Measurements from ENCODE around the gene L2HGDH.

DNA sequence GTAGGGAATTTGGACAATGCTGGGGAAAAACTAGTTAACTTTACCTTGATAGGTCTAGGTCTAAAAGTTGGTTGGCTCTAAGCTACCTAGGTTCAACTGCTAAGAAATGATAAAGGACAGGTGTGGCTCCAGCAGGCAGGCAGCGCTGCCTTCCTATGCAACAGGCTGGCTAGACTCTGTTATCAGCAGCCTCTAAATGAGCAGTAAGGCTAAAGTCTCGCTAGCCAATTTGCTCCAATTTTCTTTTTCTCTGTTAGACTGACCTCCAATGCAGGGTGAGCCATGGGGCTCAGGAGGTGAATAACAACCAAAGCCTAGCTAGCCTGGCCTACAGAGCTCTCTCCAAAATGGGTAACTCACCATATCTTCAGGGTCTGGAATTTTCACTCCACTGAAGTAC, 26.6 kb upstream of the L2HGDH start:
- TF ChIP-seq, protein P1, sequence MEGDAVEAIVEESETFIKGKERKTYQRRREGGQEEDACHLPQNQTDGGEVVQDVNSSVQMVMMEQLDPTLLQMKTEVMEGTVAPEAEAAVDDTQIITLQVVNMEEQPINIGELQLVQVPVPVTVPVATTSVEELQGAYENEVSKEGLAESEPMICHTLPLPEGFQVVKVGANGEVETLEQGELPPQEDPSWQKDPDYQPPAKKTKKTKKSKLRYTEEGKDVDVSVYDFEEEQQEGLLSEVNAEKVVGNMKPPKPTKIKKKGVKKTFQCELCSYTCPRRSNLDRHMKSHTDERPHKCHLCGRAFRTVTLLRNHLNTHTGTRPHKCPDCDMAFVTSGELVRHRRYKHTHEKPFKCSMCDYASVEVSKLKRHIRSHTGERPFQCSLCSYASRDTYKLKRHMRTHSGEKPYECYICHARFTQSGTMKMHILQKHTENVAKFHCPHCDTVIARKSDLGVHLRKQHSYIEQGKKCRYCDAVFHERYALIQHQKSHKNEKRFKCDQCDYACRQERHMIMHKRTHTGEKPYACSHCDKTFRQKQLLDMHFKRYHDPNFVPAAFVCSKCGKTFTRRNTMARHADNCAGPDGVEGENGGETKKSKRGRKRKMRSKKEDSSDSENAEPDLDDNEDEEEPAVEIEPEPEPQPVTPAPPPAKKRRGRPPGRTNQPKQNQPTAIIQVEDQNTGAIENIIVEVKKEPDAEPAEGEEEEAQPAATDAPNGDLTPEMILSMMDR (IDR thresholded peaks at IDR 0.05; ENCODE audit: low read length): no peak
- no peak for TF ChIP-seq EZH2 (IDR thresholded peaks at IDR 0.05; ENCODE audit: borderline replicate concordance, low read length)

Measured in OCI-LY1 (cell line).